Posterior cingulate gyrus (tissue), 11 donors: ENCODE measurements around the gene PGS1.
A peak's percentile ranks its signal among the peaks of the same experiment; 100 is the strongest.

Experiments used
- DNase-seq, 10 donors: peaks; one replicate each; pipeline versions ENCODE4 v3.0.0 to v3.0.0-alpha.2; 2020 to 2021; ENCODE audit warnings: mixed read lengths in 3 of 10
- intact Hi-C: fragments of 100-400 bp; cut with DNase I; formaldehyde crosslinking; loops from one replicate; pipeline ENCODE4 v1.15.1; 2023

Gene PGS1

GRCh38 chr17:78434455-78435329 is 56.2 kb downstream of the PGS1 start:
- intact Hi-C loops: no loop called here
- DNase-seq: no peak

DNA sequence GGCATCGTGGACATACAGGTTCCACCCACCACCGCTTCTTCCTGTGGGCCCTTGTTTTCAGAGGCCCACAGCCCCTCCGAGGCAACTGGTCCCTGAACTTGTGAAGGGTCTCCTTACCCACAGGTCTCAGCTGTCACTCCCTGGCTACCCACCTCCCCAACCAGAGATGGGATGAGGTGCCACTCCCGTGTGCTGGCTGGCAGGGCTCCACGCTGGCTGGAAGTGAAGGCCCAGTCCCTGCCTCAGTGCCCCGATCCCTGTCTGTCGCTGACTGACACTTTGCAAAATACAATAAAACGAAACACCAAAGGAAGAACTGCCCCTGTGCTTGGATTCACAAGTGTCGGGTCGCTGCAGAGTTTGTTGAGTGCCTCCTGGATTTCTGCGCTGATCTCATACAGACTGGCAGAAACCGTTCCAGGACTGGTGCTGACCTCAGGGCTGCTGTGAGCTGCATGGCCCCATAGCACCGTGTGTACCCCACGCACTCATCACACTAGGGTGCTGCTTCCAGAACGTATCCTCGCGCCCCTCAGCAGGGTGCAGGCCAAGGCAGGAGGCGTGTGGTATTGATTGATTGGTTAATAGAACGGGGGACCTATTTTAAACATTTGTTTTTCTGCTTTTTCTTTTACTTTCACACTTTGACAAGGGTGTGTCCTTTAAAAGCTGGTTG is 57.0 kb downstream of the PGS1 start:
- intact Hi-C loops: no loop called here
- DNase-seq: no peak

DNA sequence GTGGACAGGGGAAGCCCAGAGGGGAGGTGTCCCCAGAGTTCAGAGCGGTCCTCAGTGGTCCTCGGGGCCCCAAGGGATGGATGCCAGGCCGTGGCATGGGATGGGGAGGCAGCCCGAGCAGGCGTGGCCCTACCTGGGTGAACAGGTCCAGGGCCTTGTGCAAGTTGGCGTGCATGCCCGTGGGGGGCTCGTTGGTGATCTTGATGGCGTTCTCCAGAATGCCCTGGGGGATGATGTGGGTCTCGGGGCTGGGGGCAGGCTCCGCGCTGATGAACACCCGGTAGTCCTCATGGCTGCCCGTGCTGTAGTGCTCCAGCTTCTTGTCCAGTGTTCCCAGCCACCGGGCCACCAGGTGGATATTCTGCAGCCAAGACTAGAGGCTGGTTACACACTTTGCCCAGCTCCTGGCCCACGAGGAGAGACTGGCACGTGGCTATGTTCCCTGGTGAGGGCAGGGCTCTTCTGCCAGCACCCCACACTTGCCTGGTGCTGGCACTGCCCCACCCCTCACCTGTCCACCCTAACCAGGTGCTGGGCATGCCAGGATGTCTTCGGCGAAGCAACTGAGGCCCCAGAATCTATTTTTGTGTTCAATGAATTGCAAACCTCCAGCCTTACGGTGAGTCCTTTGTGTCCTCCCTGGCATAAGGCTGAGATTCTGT is 59.2 kb downstream of the PGS1 start:
- DNase-seq: no peak
- intact Hi-C loops: no loop called here

DNA sequence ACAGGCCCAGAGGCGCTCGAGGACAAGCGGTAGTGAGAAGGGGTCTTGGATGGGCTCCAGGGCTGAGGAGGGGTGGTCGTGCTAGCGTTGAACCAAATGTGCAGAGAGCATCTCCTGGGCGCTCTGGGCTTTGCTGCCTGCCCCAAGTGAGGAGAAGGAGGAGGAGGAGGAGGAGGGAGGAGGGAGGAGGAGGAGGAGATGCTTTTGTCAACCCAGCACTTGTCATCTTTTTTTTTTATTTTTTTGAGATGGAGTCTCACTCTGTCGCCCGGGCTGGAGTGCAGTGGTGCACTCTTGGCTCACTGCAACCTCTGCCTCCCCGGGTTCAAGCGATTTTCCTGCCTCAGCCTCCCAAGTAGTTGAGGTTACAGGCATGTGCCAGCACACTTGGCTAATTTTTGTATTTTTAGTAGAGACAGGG is 59.8 kb downstream of the PGS1 start:
- no peak for DNase-seq
- intact Hi-C loops: no loop called here

- intact Hi-C loops: no loop called here
- DNase-seq: no peak
These were observed 60.4 kb downstream of the PGS1 start for GRCh38 chr17:78438694-78439325.

GRCh38 chr17:78441271-78441971 is 63.0 kb downstream of the PGS1 start:
- intact Hi-C loops: no loop called here
- DNase-seq: no peak

DNA sequence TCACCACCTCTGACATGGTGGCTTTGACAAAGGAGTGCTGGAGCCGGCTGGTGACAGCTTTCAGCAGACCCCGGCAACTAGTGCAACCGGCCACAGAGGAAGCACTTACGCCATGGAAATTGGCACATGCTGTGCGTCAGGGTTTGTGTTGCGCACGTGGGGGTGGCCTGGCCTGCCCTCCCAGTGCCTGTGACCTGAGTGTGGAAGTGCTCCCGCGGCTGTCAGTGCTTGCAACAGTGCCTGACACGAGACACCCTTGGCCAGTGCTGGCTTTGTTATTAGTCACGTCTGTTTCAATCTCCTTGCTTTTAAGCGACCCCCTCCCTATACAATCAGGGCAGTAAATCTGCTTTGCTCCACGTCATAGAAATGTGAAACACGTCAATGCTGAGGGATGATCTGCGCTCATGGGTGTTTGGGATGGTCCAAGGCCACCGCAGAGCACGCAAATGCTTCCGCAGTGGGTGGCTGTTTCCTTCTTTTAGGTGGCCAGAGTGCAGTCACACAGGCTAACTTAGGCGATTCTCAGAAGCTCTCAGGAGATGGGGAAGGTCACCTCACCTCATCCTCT is 64.3 kb downstream of the PGS1 start:
- intact Hi-C loops: no loop called here
- peak in 1 of 10 donors; percentile 43 for DNase-seq

GRCh38 chr17:78444392-78444791 is 65.9 kb downstream of the PGS1 start:
- intact Hi-C loops: no loop called here
- DNase-seq: no peak

GRCh38 chr17:78446833-78447232 is 68.4 kb downstream of the PGS1 start:
- intact Hi-C loops: no loop called here
- DNase-seq: no peak

DNA sequence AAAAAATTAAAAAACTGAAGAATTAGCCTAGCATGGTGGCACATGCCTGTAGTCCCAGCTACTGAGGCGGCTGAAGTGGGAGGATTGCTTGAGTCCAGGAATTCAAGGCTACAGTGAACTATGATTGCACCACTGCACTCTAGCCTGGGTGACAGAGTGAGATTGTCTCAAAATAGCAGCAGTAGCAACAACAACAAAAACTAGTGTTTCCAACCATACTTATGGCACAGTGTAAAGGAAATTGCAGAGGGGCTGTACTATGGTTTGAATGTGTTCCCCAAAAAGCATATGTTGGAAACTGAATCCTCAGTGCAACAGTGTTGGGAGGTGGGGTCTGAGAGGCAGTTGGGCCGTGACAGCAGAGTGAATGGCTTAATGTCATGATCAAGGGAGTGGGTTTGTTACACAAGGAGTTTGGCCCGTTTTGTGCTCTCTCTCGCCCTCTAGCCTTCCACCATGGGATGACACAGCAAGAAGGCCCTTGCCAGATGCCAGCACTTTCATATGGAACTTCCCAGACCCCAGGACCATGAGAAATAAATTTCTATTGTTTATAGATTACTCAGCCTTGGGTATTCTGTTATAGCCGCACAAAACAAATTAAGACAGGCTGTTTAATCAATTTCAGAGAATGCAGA is 70.0 kb downstream of the PGS1 start:
- DNase-seq: no peak
- intact Hi-C loops: no loop called here

DNA sequence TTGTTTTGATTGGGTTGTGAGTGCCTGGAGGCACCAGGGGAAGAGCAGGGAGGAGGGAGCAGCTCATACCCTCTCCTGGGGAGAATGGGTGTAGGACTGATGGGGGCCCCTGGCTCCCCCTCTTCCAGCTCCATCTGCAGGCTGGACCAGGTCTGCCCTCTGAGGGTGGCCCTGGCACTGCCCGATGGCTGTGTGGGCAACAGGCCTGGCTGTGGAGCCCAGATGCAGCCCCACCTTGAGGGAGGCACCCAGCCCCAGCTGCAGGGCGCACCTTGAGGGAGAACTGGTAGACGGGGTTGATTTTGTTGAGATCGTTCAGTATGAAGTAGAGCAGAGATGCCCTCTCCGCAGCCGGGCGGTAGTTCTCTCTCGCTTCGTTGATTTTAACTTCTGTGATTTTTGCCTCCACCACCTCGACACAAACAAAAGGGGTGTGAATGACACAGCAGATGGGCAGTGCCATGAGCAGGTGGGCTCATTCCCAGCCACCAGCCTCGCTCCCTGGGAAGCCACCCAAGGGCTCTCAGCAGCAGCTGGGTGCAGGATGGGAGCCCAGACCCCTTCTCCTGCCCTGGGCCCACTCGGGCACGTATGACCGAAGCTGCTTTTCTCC is 71.6 kb downstream of the PGS1 start:
- peak in 1 of 10 donors; percentile 86 for DNase-seq
- intact Hi-C loops: no loop called here

DNA sequence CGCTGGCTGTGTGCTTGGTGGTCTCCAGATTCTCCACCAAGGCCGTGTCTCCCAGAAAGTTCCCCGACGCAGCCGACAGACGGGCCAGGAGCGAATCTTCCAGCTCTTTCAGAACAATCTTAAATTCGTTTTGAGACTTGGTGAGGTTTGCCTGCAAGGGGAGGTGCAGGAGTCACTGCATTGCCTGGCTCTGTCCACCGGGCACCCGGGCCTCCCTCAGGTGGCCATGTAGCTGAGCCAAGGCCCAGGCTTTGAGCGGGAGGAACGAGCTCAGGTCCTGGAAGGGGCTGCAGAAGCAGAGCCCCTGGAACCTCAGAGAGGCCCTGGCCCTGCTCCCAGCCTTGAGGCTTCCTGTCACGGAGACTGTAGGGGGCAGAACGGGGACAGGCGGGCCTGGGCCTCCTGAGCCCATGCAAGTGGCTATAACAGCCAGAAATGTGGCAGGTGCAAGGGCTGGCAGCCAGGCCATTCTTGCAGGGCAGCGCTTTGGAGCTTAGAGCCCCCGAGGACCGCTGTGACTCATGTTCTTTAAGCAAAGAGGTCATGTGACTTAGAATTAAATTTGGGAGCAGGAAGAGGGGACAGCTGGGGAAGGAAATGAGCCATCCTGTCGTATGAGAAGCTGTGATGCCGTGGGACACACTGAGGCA is 72.4 kb downstream of the PGS1 start:
- DNase-seq: peak in 1 of 10 donors; percentile 79
- intact Hi-C loops: no loop called here

- no peak for DNase-seq
- intact Hi-C loops: no loop called here
These were observed 73.3 kb downstream of the PGS1 start for GRCh38 chr17:78451753-78452152.

DNA sequence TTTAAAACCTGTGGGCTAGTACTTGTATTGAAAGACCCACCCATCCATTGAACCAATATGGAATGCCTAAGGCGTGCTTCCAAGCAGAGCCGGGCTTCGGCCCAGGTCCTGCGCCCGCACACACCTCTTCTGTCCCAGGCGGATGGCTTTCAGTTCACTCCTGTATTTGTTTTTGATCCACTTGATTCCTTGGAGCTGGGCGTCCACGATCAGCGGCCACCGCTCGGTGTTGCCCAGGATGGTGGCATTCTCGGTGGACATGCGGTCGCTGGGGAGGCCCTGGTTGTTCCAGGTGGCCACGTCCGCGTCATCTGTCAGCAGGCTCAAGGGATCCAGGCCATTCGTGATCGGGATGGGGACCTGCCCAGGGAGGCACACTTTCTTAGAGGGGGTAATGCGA is 75.9 kb downstream of the PGS1 start:
- intact Hi-C loops: no loop called here
- DNase-seq: no peak

GRCh38 chr17:78458091-78458490 is 79.6 kb downstream of the PGS1 start:
- intact Hi-C loops: no loop called here
- DNase-seq: peak in 2 of 10 donors; percentile 31 to 55

DNA sequence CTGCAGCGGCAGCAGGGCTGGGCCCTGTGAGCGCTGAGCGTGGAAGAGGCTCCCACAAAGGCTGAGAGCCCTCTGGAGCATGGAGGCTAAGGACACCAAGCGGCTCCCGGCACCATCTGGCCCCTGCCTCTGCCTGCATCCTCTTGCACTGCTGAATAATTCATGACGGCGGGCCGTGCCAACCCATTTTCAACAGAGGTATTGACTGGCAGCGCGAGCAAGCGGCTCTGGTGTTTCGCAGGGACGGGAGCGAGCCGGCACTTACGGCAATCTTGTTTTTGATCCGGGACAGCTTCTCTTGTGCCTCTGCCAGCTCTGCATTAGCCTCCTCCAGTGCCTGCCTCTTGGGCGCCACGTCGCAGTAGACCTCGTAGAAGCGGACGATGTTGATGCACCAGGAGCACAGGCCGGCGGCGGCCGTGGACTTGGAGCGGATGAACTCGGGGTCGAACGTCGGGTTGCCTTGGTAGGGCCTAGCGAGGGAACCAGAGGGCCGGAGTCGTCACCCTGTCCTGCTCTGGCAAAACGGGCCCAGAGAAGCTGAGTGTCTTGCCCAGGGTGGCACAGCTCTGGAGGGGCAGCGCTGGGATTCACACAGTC is 80.4 kb downstream of the PGS1 start:
- intact Hi-C loops: no loop called here
- peak; percentile 90 to 99 (median 96) for DNase-seq

DNA sequence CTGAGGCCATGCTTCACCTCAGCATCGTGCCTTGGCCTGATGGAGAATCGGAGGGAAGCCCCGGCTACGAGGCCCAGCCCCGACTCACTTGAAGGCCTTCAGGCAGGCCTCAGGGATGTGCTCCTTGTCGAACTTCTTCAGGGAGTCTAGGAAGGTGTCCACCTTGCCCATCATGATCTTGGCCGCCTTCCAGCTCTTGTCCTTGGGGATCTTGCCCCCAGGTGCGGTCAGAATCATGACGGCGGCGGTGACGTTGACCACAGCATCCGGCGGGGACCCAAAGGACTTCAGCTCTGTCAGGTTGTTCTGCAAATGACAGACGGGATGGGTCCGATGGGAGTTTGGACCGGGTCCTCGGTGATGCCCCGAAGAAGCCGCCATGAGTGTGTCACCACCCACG is 81.2 kb downstream of the PGS1 start:
- DNase-seq: peak in 1 of 10 donors; percentile 72
- intact Hi-C loops: no loop called here

DNA sequence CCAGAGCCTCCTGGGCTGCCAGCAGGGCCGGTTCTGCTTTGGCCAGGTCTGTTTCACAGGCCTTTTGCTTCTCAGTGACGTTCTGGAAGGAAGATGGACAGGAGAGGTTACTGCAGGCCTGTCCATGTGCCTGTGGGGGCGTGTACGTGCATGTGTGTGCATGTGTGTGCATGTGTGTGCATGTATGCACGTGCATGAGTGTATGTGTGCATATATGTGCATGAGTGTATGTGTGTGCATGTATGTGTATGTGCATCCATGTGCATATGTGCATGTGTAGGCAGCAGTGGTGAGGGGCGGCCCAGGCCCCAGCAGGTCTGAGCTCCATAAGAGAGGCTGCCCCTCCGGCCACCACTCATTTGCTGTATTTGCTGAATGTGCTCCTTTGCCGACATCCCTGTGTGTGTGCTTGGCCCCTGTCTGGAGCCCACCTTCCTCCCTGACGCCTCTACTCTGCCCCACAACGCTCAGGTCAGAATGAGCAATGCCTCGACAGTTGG is 81.8 kb downstream of the PGS1 start:
- intact Hi-C loops: no loop called here
- DNase-seq: peak in 1 of 10 donors; percentile 51
